HepG2 (cell line): ENCODE results near the gene TMEM9B. TPM values are rescaled to one million over a fixed set of nuclear protein-coding genes. Genes with fewer than 3 reads are reported as not detected.

Source experiments
- HNRNPL ChIP-seq: fragments of 200-400 bp; formaldehyde crosslinking; IDR thresholded peaks from 2 replicates; pipeline ENCODE4 v1.6.1; 2017; ENCODE audit warnings: mild to moderate bottlenecking, low read depth, low read length
- RERE ChIP-seq: IDR thresholded peaks from 2 replicates; pipeline ENCODE4 v1.6.1; 2016; ENCODE audit warnings: low read depth, missing genetic modification reagents, missing compliant biosample characterization
- TRIM24 ChIP-seq: sonication (generic); formaldehyde crosslinking; IDR thresholded peaks from 2 replicates; pipeline ENCODE4 v1.8.0; 2022; ENCODE audit warnings: mild to moderate bottlenecking, missing genetic modification reagents
- ZBTB40 ChIP-seq, 2 experiments: fragments of 450-650 bp in 1 of 2; sonication (generic) in 1 of 2; formaldehyde crosslinking in 1 of 2; IDR thresholded peaks; 2 replicates each; pipeline versions ENCODE4 v1.6.1 to v1.8.0; 2016 to 2022; ENCODE audit warnings: antibody characterized with exemption in 1 of 2, mild to moderate bottlenecking in 1 of 2, missing genetic modification reagents in 1 of 2
- polyA plus RNA-seq, 8 experiments: library from polyadenylated mRNA; depleted of rRNA in 3 of 8; stranded (reverse) in 7 of 8; unstranded in 1 of 8; fragments of >200 nt; fragmentation: Illumina TruSeq in 4 of 8; extraction: Trizol in 4 of 8; gene quantifications; 2 replicates each; pipeline versions ENCODE4 v1.2.1 to v1.2.3, GENCODE V29; 2011 to 2016; ENCODE audit warnings: low read depth in 4 of 8, missing spikeins in 1 of 8, mixed read lengths in 1 of 8; ENCODE audit not compliant: insufficient read depth in 1 of 8
- total RNA-seq, 5 experiments: library from RNA; depleted of rRNA; stranded (reverse); fragments of >200 nt; fragmentation: Illumina TruSeq; extraction: Trizol; gene quantifications; 2 replicates each; pipeline ENCODE4 v1.2.3, GENCODE V29; 2016; ENCODE audit warnings: low read depth in 1 of 5

The TMEM9B gene
- total and polyA plus RNA-seq, 2 of the 13 experiments (the other 11 are each of a cell fraction or from before 2014, with no cell fraction given): 12.4 to 20.8 TPM

GRCh38 chr11:9001736-9002135 lies 37.5 kb upstream of the TMEM9B start (continued):
- no peak for TF ChIP-seq ZBTB40 (IDR thresholded peaks at IDR 0.05)
- no peak for TF ChIP-seq ZBTB40 (CRISPR knock-in tag; IDR thresholded peaks at IDR 0.05)
- TF ChIP-seq HNRNPL: no peak
- TF ChIP-seq RERE (CRISPR knock-in tag): no peak
- TF ChIP-seq TRIM24 (CRISPR knock-in tag): no peak
